SW 1271 (cell line): ENCODE data around the gene HBZ.
"Not testable (repeated sequence)": the region's sequence is repeated elsewhere in the genome, so short reads cannot be mapped to it uniquely, and the experiment has no call there.

Experiments used
- DNase-seq, 2 experiments: peaks; one replicate each; lab custom pipeline; 2025; lab: John Stamatoyannopoulos, UW

The HBZ gene

GRCh38 chr16:133716-134115 is 18.7 kb upstream of the HBZ start:
- no peak for DNase-seq

- no peak for DNase-seq
Observed at GRCh38 chr16:138049-138417, 14.4 kb upstream of the HBZ start.

- no peak for DNase-seq
Observed at GRCh38 chr16:140175-140857, 12.1 kb upstream of the HBZ start.

GRCh38 chr16:142405-142967 is 10.0 kb upstream of the HBZ start:
- no peak for DNase-seq

GRCh38 chr16:143047-143446 is 9.4 kb upstream of the HBZ start:
- DNase-seq: no peak

GRCh38 chr16:143456-143855 is 9.0 kb upstream of the HBZ start:
- no peak for DNase-seq

- no peak for DNase-seq
Observed at GRCh38 chr16:144797-145252, 7.6 kb upstream of the HBZ start.

GRCh38 chr16:146646-147045 is 5.8 kb upstream of the HBZ start:
- DNase-seq: no peak

GRCh38 chr16:149024-149660 is 3.3 kb upstream of the HBZ start:
- DNase-seq: no peak

- not testable (repeated sequence) for DNase-seq
Observed at GRCh38 chr16:153129-153521, 681 bp downstream of the HBZ start.

- not testable (repeated sequence) for DNase-seq
Observed at GRCh38 chr16:153550-154216, 1.2 kb downstream of the HBZ start.

- no peak for DNase-seq
Observed at GRCh38 chr16:154217-155030, 2.0 kb downstream of the HBZ start.

- no peak for DNase-seq
Observed at GRCh38 chr16:155031-155398, 2.6 kb downstream of the HBZ start.

- DNase-seq: no peak
Observed at GRCh38 chr16:159136-159849, 6.8 kb downstream of the HBZ start.

GRCh38 chr16:160242-160641 is 7.8 kb downstream of the HBZ start:
- DNase-seq: not testable (repeated sequence)

GRCh38 chr16:160691-161190 is 8.3 kb downstream of the HBZ start:
- DNase-seq: no peak

GRCh38 chr16:162271-162991 is 10.0 kb downstream of the HBZ start:
- DNase-seq: no peak

GRCh38 chr16:163139-163538 is 10.7 kb downstream of the HBZ start:
- not testable (repeated sequence) for DNase-seq

- DNase-seq: not testable (repeated sequence)
Observed at GRCh38 chr16:163696-164095, 11.3 kb downstream of the HBZ start.

- not testable (repeated sequence) for DNase-seq
Observed at GRCh38 chr16:164134-164823, 11.8 kb downstream of the HBZ start.
